PC-3 (cell line): ENCODE data around the gene COL21A1.

Experiments used
- CTCF ChIP-seq: fragments of 300-600 bp; sonication (generic); conservative IDR thresholded peaks from 2 replicates; pipeline ENCODE4 v1.5.1; 2017; ENCODE audit warnings: antibody characterized with exemption, low read depth, mild to moderate bottlenecking, low read length
- EZH2 ChIP-seq: fragments of 300-600 bp; sonication (generic); IDR thresholded peaks from one replicate; pipeline ENCODE4 v1.6.1; 2017; ENCODE audit warnings: antibody characterized with exemption, mild to moderate bottlenecking, low read length; ENCODE audit not compliant: unreplicated experiment
- EZH2phosphoT487 ChIP-seq: fragments of 300-600 bp; sonication (generic); IDR thresholded peaks from 2 replicates; pipeline ENCODE4 v1.6.1; 2018; ENCODE audit warnings: mild to moderate bottlenecking, antibody characterized with exemption, low read length, borderline replicate concordance

GRCh38 chr6:56176741-56177140 is 70.6 kb downstream of the COL21A1 start:
- TF ChIP-seq CTCF (no peak), EZH2 (no peak), EZH2phosphoT487 (no peak)
